ENCODE data around the gene GARIN6. TPM values are rescaled to one million over a fixed set of nuclear protein-coding genes. Genes with fewer than 3 reads are reported as not detected.

GARIN6 gene
- total RNA-seq, result not detected

- ChIA-PET CTCF (no interaction called here), POLR2A (interaction anchor here (0.6 kb wide), 1 partner anchor 11 kb away, joined by 3 read pairs; no protein-coding TSS in a partner anchor)
- H3K27ac Mint-ChIP-seq, result no peak within 1 kb of the TSS
- no peaks in the 10 kb centered on the region for H3K27me3 Mint-ChIP-seq
- ATAC-seq (no peak), DNase-seq (no peak)
- intact Hi-C loops (cut with micrococcal nuclease), result no loop called here
- peaks cover 2% of the 10 kb centered on the region for H3K9me3 Mint-ChIP-seq
- H3K36me3 Mint-ChIP-seq (ENCODE audit: low read depth), result no peaks in the 10 kb centered on the region
- H3K4me3 Mint-ChIP-seq, result no peak within 1 kb of the TSS
- H3K4me1 Mint-ChIP-seq (ENCODE audit: low read depth), result no peaks in the 10 kb centered on the region
- TF ChIP-seq CTCF (IDR thresholded peaks at IDR 0.05), result no peak
These were observed at the start of gene GARIN6 for GRCh38 chr12:99647453-99647852. TSS of gene GARIN6 (plus strand) at chr12:99647753. CDS start at chr12:99648175, 422 bp downstream.

- ChIA-PET CTCF (no interaction called here), POLR2A (no interaction called here)
- TF ChIP-seq CTCF (IDR thresholded peaks at IDR 0.05), result no peak
- peaks cover 3% of the 10 kb centered on the region for H3K9me3 Mint-ChIP-seq
- DNase-seq (no peak), ATAC-seq (no peak)
- no peaks in the 10 kb centered on the region for H3K27me3 Mint-ChIP-seq
- H3K27ac Mint-ChIP-seq, result no peak overlapping the region
- H3K4me1 Mint-ChIP-seq (ENCODE audit: low read depth), result no peaks in the 10 kb centered on the region
- H3K36me3 Mint-ChIP-seq (ENCODE audit: low read depth), result no peaks in the 10 kb centered on the region
- H3K4me3 Mint-ChIP-seq, result no peak overlapping the region
- intact Hi-C loops (cut with micrococcal nuclease), result no loop called here
These were observed 48.8 kb upstream of the GARIN6 start for GRCh38 chr12:99598785-99599184.

DNA sequence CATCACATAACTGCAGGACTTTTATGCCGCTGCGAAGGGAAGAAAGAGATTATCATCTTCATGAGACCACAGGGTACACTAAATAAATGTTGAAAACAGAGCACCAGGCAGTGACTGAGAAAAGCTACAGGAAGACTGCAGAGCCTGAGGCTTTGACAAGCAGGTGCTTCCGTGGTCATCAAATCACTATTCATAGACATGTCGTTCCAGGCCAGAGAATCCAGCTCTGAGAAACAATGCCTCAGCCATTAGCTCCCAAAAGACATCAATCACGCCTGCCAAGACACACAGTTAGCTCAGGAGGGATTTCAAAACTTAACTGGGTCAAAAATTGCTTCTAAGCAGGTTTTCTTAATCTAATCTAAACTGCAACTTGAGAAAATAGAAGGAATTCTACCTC lies 47.2 kb upstream of the GARIN6 start:
- no peak for TF ChIP-seq CTCF (IDR thresholded peaks at IDR 0.05)
- Mint-ChIP-seq H3K4me3 (no peak overlapping the region), H3K4me1 (ENCODE audit: low read depth) (no peaks in the 10 kb centered on the region), H3K27ac (no peak overlapping the region), H3K9me3 (peaks cover 3% of the 10 kb centered on the region), H3K27me3 (no peaks in the 10 kb centered on the region), H3K36me3 (ENCODE audit: low read depth) (no peaks in the 10 kb centered on the region)
- DNase-seq (no peak), ATAC-seq (no peak)
- intact Hi-C loops (cut with micrococcal nuclease), result no loop called here
- POLR2A ChIA-PET, result no interaction called here
- CTCF ChIA-PET, result no interaction called here

- ChIA-PET POLR2A (no interaction called here), CTCF (no interaction called here)
- no peak overlapping the region for H3K27ac Mint-ChIP-seq
- DNase-seq (no peak), ATAC-seq (no peak)
- peaks cover 3% of the 10 kb centered on the region for H3K9me3 Mint-ChIP-seq
- H3K4me1 Mint-ChIP-seq (ENCODE audit: low read depth), result no peaks in the 10 kb centered on the region
- H3K36me3 Mint-ChIP-seq (ENCODE audit: low read depth), result no peaks in the 10 kb centered on the region
- no peak for TF ChIP-seq CTCF (IDR thresholded peaks at IDR 0.05)
- H3K4me3 Mint-ChIP-seq, result no peak overlapping the region
- H3K27me3 Mint-ChIP-seq, result no peaks in the 10 kb centered on the region
- intact Hi-C loops (cut with micrococcal nuclease), result no loop called here
These were observed 37.9 kb upstream of the GARIN6 start for GRCh38 chr12:99609455-99610181.

DNA sequence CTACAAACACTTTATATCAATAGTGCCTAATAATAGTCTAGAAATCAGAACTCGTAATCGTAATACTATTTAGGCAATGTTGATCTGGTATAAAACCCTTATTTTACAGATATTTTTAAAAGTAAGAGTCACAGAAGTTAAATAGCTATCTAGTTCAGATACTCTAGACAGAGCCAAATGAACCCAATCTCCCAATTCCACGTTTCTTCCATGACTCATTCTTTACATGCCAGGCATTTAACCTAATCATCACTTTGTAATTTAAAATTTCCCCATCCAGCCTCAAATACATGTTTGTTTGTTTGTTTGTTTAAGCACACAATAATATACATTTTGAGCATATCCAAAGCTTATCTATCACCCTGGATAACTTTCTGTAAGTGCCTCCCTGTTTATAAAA lies 36.4 kb upstream of the GARIN6 start:
- CTCF ChIA-PET, result no interaction called here
- intact Hi-C loops (cut with micrococcal nuclease), result no loop called here
- no peaks in the 10 kb centered on the region for H3K36me3 Mint-ChIP-seq (ENCODE audit: low read depth)

More for the DNA sequence above, 36.4 kb upstream of the GARIN6 start:
- DNase-seq (no peak), ATAC-seq (no peak)
- H3K27me3 Mint-ChIP-seq, result no peaks in the 10 kb centered on the region
- H3K27ac Mint-ChIP-seq, result no peak overlapping the region
- H3K4me1 Mint-ChIP-seq (ENCODE audit: low read depth), result no peaks in the 10 kb centered on the region
- peaks cover 6% of the 10 kb centered on the region for H3K9me3 Mint-ChIP-seq
- no peak for TF ChIP-seq CTCF (IDR thresholded peaks at IDR 0.05)
- POLR2A ChIA-PET, result no interaction called here
- no peak overlapping the region for H3K4me3 Mint-ChIP-seq
